T-helper 17 cell (primary cell): Measurements from ENCODE around the gene NOMO2. TPM values are rescaled to one million over a fixed set of nuclear protein-coding genes. Genes with fewer than 3 reads are reported as not detected.
"Not testable (repeated sequence)": the region's sequence is repeated elsewhere in the genome, so short reads cannot be mapped to it uniquely, and the experiment has no call there.

ENCODE experiments used
- ATAC-seq: fragments of 150-1000 bp; cut with Tn5 transposase; 2 replicates; pipeline ENCODE4 v1.10.0; 2021; ENCODE audit warnings: mild to moderate bottlenecking, moderate library complexity
- DNase-seq, 3 donors: peaks; one replicate each; pipeline versions ENCODE4 v3.0.0 to v3.0.0-alpha.2; 2020 to 2021
- H3K9me3 ChIP-seq: one replicate; pipeline ENCODE4 v1.7.0; 2013; ENCODE audit warnings: low read length, mild to moderate bottlenecking; ENCODE audit not compliant: control insufficient read depth, poor library complexity, severe bottlenecking
- H3K27ac Mint-ChIP-seq: one replicate; pipeline ENCODE4 v1.8.0; 2022; ENCODE audit warnings: mild to moderate bottlenecking, moderate library complexity, mixed read lengths
- H3K27me3 Mint-ChIP-seq: one replicate; pipeline ENCODE4 v1.8.0; 2022; ENCODE audit warnings: mixed read lengths
- H3K36me3 Mint-ChIP-seq: one replicate; pipeline ENCODE4 v1.8.0; 2022; ENCODE audit warnings: low read depth, mixed read lengths
- H3K4me1 Mint-ChIP-seq: one replicate; pipeline ENCODE4 v1.8.0; 2022; ENCODE audit warnings: mild to moderate bottlenecking, mixed read lengths
- H3K4me3 Mint-ChIP-seq: one replicate; pipeline ENCODE4 v1.8.0; 2022; ENCODE audit warnings: mild to moderate bottlenecking, moderate library complexity, mixed read lengths
- total RNA-seq, 4 donors: library from RNA in 2 of 4; stranded (reverse) in 2 of 4; gene quantifications; one replicate each; pipeline ENCODE4 v1.2.3 and lab custom pipeline; 2022 to 2026

Gene NOMO2
- total RNA-seq, 2 donors from 2014 or later = 75.1 to 122 TPM

DNA sequence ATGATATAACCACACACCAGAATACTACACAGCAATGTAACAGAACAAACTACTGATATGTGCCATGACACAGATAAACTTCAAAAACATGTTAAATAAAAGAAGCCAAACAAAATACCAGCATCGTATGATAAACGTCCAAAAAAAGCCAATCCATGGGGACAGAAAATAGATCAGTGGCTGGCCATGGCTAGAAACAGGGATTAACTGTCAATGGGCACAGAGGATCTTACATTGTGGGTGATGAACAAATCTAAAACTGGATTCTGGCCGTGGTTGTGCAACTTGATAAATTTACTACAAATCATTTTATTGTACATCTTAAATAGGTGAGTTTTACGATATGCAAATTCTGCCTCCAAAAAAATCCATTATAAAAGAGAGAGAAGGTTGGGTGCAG lies 35.4 kb downstream of the NOMO2 start:
- not testable (repeated sequence) for H3K4me3 Mint-ChIP-seq, H3K9me3 ChIP-seq, H3K27ac Mint-ChIP-seq, H3K36me3 Mint-ChIP-seq, DNase-seq, ATAC-seq, H3K27me3 Mint-ChIP-seq, H3K4me1 Mint-ChIP-seq

- H3K27me3 Mint-ChIP-seq, H3K4me1 Mint-ChIP-seq, H3K4me3 Mint-ChIP-seq, DNase-seq, H3K36me3 Mint-ChIP-seq, ATAC-seq, H3K9me3 ChIP-seq, H3K27ac Mint-ChIP-seq: not testable (repeated sequence)
Observed at GRCh38 chr16:18525882-18526482, 35.9 kb downstream of the NOMO2 start.

GRCh38 chr16:18522637-18523036 lies 39.3 kb downstream of the NOMO2 start:
- not testable (repeated sequence) for DNase-seq, H3K4me1 Mint-ChIP-seq, ATAC-seq, H3K27me3 Mint-ChIP-seq, H3K9me3 ChIP-seq, H3K36me3 Mint-ChIP-seq, H3K4me3 Mint-ChIP-seq, H3K27ac Mint-ChIP-seq

- not testable (repeated sequence) for H3K27ac Mint-ChIP-seq, H3K4me1 Mint-ChIP-seq, H3K4me3 Mint-ChIP-seq, DNase-seq, H3K9me3 ChIP-seq, ATAC-seq, H3K36me3 Mint-ChIP-seq, H3K27me3 Mint-ChIP-seq
Observed at GRCh38 chr16:18521445-18522181, 40.3 kb downstream of the NOMO2 start.

GRCh38 chr16:18518536-18519283 lies 43.2 kb downstream of the NOMO2 start:
- not testable (repeated sequence) for H3K9me3 ChIP-seq, H3K4me3 Mint-ChIP-seq, H3K27me3 Mint-ChIP-seq, H3K36me3 Mint-ChIP-seq, DNase-seq, H3K27ac Mint-ChIP-seq, H3K4me1 Mint-ChIP-seq, ATAC-seq

GRCh38 chr16:18498430-18498829 lies 63.5 kb downstream of the NOMO2 start:
- not testable (repeated sequence) for H3K27ac Mint-ChIP-seq, H3K4me3 Mint-ChIP-seq, DNase-seq, H3K27me3 Mint-ChIP-seq, H3K36me3 Mint-ChIP-seq, H3K4me1 Mint-ChIP-seq, H3K9me3 ChIP-seq
- ATAC-seq = peak; percentile 49

- not testable (repeated sequence) for H3K36me3 Mint-ChIP-seq, H3K4me3 Mint-ChIP-seq, DNase-seq, H3K4me1 Mint-ChIP-seq, H3K27me3 Mint-ChIP-seq, ATAC-seq, H3K9me3 ChIP-seq, H3K27ac Mint-ChIP-seq
Observed at GRCh38 chr16:18497032-18497431, 64.9 kb downstream of the NOMO2 start.

DNA sequence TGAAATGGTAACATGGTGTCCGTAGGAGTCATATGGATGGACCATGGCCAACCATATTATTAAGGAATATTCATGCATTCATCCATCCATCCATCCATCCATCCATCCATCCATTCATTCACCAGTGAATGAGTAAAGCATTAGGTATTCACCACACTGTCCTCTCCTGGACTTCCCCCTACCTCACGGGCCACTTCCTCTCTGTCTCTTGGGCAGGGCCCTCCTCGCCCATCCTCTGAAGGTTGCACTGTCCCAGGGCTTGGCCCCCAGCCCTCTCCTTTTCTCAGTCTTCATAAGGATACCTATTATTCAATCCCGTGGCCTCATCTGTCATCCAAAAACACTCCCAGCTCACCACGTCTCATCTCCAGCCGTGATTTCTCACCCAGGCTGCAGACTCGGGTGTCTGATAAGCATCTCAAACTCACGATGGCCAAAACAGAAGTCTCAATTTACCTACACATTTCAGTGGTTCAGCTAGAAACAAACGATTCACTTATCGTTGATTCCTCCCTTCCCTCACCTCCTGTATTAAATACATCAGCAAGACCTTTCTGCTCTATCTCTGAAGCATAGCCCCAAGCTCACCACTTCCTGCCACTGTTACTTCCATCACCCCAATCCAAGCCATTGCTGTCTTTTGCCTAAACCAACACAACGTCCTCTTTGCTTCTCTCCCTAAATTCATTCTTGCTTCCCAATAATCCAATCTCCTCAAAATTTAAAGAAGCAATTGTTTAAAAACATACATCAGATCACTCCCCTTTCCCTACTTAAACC lies 69.6 kb downstream of the NOMO2 start:
- not testable (repeated sequence) for DNase-seq, H3K27ac Mint-ChIP-seq, H3K36me3 Mint-ChIP-seq, H3K9me3 ChIP-seq, H3K4me1 Mint-ChIP-seq, H3K4me3 Mint-ChIP-seq, H3K27me3 Mint-ChIP-seq
- peak; percentile 61 for ATAC-seq

DNA sequence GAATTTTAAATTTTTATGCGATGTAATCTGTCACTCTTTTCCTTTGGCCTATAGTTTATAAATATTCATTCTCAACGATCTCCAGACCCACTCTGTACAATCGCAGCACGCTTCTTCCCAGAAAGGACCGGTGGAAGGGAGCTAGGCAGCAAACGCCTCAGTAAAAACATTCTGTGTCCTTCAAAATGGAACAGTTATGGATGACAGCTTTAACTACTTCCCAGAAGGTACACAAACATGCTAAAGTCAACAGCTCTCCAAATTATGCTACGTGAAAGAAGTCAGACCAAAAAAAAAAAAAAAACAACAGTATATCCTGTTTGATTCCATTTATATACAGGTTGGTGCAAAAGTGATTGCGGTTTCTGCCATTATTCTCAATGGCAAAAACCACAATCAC lies 125.9 kb downstream of the NOMO2 start:
- not testable (repeated sequence) for H3K4me3 Mint-ChIP-seq, ATAC-seq, H3K27ac Mint-ChIP-seq, H3K27me3 Mint-ChIP-seq, H3K9me3 ChIP-seq, H3K4me1 Mint-ChIP-seq, DNase-seq, H3K36me3 Mint-ChIP-seq

GRCh38 chr16:18415827-18416226 lies 146.1 kb downstream of the NOMO2 start:
- not testable (repeated sequence) for H3K36me3 Mint-ChIP-seq, H3K4me3 Mint-ChIP-seq, H3K9me3 ChIP-seq, DNase-seq, H3K27ac Mint-ChIP-seq, H3K4me1 Mint-ChIP-seq, ATAC-seq, H3K27me3 Mint-ChIP-seq

DNA sequence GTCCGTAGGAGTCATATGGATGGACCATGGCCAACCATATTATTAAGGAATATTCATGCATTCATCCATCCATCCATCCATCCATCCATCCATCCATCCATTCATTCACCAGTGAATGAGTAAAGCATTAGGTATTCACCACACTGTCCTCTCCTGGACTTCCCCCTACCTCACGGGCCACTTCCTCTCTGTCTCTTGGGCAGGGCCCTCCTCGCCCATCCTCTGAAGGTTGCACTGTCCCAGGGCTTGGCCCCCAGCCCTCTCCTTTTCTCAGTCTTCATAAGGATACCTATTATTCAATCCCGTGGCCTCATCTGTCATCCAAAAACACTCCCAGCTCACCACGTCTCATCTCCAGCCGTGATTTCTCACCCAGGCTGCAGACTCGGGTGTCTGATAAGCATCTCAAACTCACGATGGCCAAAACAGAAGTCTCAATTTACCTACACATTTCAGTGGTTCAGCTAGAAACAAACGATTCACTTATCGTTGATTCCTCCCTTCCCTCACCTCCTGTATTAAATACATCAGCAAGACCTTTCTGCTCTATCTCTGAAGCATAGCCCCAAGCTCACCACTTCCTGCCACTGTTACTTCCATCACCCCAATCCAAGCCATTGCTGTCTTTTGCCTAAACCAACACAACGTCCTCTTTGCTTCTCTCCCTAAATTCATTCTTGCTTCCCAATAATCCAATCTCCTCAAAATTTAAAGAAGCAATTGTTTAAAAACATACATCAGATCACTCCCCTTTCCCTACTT lies 152.2 kb downstream of the NOMO2 start:
- not testable (repeated sequence) for H3K27ac Mint-ChIP-seq, H3K4me3 Mint-ChIP-seq, H3K9me3 ChIP-seq, H3K4me1 Mint-ChIP-seq, H3K36me3 Mint-ChIP-seq, DNase-seq, H3K27me3 Mint-ChIP-seq
- peak; percentile 55 for ATAC-seq

DNA sequence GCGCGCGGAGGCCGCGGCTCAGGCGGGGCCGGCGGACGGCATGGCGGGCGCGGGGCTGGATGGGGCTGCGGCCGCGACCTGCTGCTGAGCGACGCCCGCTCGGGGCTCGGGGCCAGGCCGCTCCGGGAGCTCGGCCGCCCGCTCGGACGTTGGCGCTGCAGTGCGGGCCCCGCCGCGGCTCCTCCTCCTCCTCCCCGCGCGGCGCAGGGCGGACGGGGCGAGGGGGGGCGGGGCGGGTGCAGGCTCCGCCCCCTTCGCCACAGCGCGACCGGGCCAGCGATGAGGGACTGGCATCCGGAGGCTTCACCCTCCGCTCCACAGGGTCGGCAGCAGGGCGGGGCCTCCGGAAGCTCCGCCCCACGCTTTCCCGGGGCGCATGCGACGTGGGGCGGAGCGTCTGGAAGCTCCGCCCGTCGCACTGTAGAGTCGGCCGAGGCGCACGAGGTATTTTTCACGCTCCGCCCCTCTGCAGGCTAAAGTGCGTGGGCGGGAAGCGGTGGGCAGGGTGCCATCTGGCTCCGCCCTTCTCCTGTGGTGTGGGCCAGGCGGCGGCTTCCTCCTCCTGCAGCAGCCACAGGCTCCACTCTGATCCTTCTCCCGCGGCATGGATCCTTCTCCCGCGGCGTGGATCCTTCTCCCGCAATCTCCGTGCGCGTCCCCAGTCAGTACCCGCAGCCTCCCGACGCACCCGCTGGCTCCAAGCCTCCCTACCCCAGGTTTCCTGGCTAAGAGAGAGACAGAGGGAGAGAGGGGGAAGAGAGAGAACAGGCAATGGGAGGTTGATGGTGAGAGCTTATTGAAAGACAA lies 159.8 kb downstream of the NOMO2 start:
- H3K9me3 ChIP-seq, H3K4me1 Mint-ChIP-seq, H3K36me3 Mint-ChIP-seq, H3K4me3 Mint-ChIP-seq, H3K27ac Mint-ChIP-seq, DNase-seq, H3K27me3 Mint-ChIP-seq: not testable (repeated sequence)
- peak; percentile 96 for ATAC-seq
